Measurements from ENCODE around the gene HERPUD1.

Gene HERPUD1

GRCh38 chr16:56974549-56975300, 42.8 kb downstream of the HERPUD1 start:
- CTCF ChIA-PET = interaction anchor here (1.2 to 1.4 kb wide), 2 partner anchors 9 to 11 kb away, joined by 4 to 6 read pairs; no protein-coding TSS in a partner anchor
- no peaks in the 10 kb centered on the region for H3K36me3 ChIP-seq (ENCODE audit: control insufficient read depth in 2 of 2, insufficient read depth in 1 of 2, low read length in 2 of 2)
- H3K4me1 ChIP-seq (ENCODE audit: control insufficient read depth, insufficient read depth, low read length) = no peaks in the 10 kb centered on the region
- no peak overlapping the region for H3K27ac ChIP-seq (ENCODE audit: extremely low read depth, low read depth, low read length)
- POLR2A ChIA-PET = no interaction called here
- no peak overlapping the region for H3K4me3 ChIP-seq (ENCODE audit: low read depth, low read length)
- no peaks in the 10 kb centered on the region for H3K9me3 ChIP-seq (ENCODE audit: control insufficient read depth, insufficient read depth, low read depth, low read length)
- TF ChIP-seq ZNF354C (tag by site-specific recombination; IDR thresholded peaks at IDR 0.05; ENCODE audit: borderline replicate concordance, low read depth) (no peak), ZNF664 (tag by site-specific recombination; IDR thresholded peaks at IDR 0.05) (0 out of 2 replicates have a peak, but pooled peaks have one; percentile 34), ATF2 (tag by site-specific recombination; IDR thresholded peaks at IDR 0.05; ENCODE audit: low read depth) (no peak), ZNF449 (tag by site-specific recombination; IDR thresholded peaks at IDR 0.05) (no peak), ZBTB10 (tag by site-specific recombination; IDR thresholded peaks at IDR 0.05) (no peak), ZNF214 (tag by site-specific recombination; IDR thresholded peaks at IDR 0.05; ENCODE audit: borderline replicate concordance) (no peak), FEZF1 (tag by site-specific recombination; IDR thresholded peaks at IDR 0.05) (no peak)

- H3K36me3 ChIP-seq (ENCODE audit: control insufficient read depth in 2 of 2, insufficient read depth in 1 of 2, low read length in 2 of 2) = no peaks in the 10 kb centered on the region
- H3K4me3 ChIP-seq (ENCODE audit: low read depth, low read length) = no peak overlapping the region
- no peaks in the 10 kb centered on the region for H3K4me1 ChIP-seq (ENCODE audit: control insufficient read depth, insufficient read depth, low read length)
- CTCF ChIA-PET = interaction anchor here (1.2 kb wide), 1 partner anchor 10 kb away, joined by 6 read pairs; no protein-coding TSS in a partner anchor
- TF ChIP-seq ZNF654 (tag by site-specific recombination; IDR thresholded peaks at IDR 0.05; ENCODE audit: low read depth) (no peak), ZNF341 (tag by site-specific recombination; IDR thresholded peaks at IDR 0.05; ENCODE audit: low read depth) (peak; percentile 23; the same call in 1 of the 2 replicates), PRDM4 (tag by site-specific recombination; IDR thresholded peaks at IDR 0.05) (no peak), TCF7L2 (IDR thresholded peaks at IDR 0.05; ENCODE audit: borderline replicate concordance, low read depth, low read length) (no peak), SP2 (tag by site-specific recombination; IDR thresholded peaks at IDR 0.05) (no peak), ZNF530 (tag by site-specific recombination; IDR thresholded peaks at IDR 0.05; ENCODE audit: low read depth) (no peak)
- H3K27ac ChIP-seq (ENCODE audit: extremely low read depth, low read depth, low read length) = no peak overlapping the region
- POLR2A ChIA-PET = no interaction called here
- H3K9me3 ChIP-seq (ENCODE audit: control insufficient read depth, insufficient read depth, low read depth, low read length) = no peaks in the 10 kb centered on the region
Measured at GRCh38 chr16:56975714-56976113, 43.8 kb downstream of the HERPUD1 start.

Measured in HEK293 (cell line).